Measurements from ENCODE around the gene VAC14.

VAC14 gene

GRCh38 chr16:70752426-70752825 lies 48.5 kb downstream of the VAC14 start:
- no peak for TF ChIP-seq CTCF (conservative IDR thresholded peaks at IDR 0.05)
- H3K27ac ChIP-seq = no peak overlapping the region

- no peak overlapping the region for H3K27ac ChIP-seq
- TF ChIP-seq CTCF (conservative IDR thresholded peaks at IDR 0.05) = no peak
These were observed 49.4 kb downstream of the VAC14 start for GRCh38 chr16:70751593-70751992.

- H3K27ac ChIP-seq = no peak overlapping the region
These were observed 50.0 kb downstream of the VAC14 start for GRCh38 chr16:70750893-70751467.

GRCh38 chr16:70749681-70750601 lies 51.0 kb downstream of the VAC14 start:
- H3K27ac ChIP-seq = no peak overlapping the region
- no peak for TF ChIP-seq CTCF (conservative IDR thresholded peaks at IDR 0.05)

More at GRCh38 chr16:70750893-70751467, 50.0 kb downstream of the VAC14 start:
- no peak for TF ChIP-seq CTCF (conservative IDR thresholded peaks at IDR 0.05)

- H3K27ac ChIP-seq = no peak overlapping the region
- no peak for TF ChIP-seq CTCF (conservative IDR thresholded peaks at IDR 0.05)
These were observed 51.8 kb downstream of the VAC14 start for GRCh38 chr16:70749006-70749678.

- no peak overlapping the region for H3K27ac ChIP-seq
- no peak for TF ChIP-seq CTCF (conservative IDR thresholded peaks at IDR 0.05)
These were observed 53.0 kb downstream of the VAC14 start for GRCh38 chr16:70747703-70748631.
